ENCODE data around the gene MEPE.

The MEPE gene

GRCh38 chr4:87832669-87833068 is at the start of gene MEPE:
MEPE (plus strand) TSS chr4:87832969; CDS start chr4:87834715, 1,746 bp downstream.
- no peaks in the 10 kb centered on the region for H3K9me3 ChIP-seq (replicated peaks in 1 of 11)
- H3K9ac ChIP-seq, result no peak within 1 kb of the TSS
- peak within 1 kb of the TSS in 3 of 11 experiments; percentile 23 to 79 (median 58); a peak in 5 of 22 replicates for H3K4me2 ChIP-seq
- no peaks in the 10 kb centered on the region for H4K20me1 ChIP-seq
- H3K27ac ChIP-seq, result peak within 1 kb of the TSS in 2 of 11 experiments; percentile 84 to 88; a peak in 2 of 22 replicates
- peaks cover 0 to 71% (median 0%) of the 10 kb centered on the region in 10 experiments; a peak in 9 of 20 replicates for H3K4me1 ChIP-seq
- no peak for TF ChIP-seq Cebpa-rat (IDR thresholded peaks at IDR 0.05)
- H3K36me3 ChIP-seq, result no peaks in the 10 kb centered on the region
- H3K4me3 ChIP-seq, result no peak within 1 kb of the TSS
- H3K27me3 ChIP-seq, result no peaks in the 10 kb centered on the region

DNA sequence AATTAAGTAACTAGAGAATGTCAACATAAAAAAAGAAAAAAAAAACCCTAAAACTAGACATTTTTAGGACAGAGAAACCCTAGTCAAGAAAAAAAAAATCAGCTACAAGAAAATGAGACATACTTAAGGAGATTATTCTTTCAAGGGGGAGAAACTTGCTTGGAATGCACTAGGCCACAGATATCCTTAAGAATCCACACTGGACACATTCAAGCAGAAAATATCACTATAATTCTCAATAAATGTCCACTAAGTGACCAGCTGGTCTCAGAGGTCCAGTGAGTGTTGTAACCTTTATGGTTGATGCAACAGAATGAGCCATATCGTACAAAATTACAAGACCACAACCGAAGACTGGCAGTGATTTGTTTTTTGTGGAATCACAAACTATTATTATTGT is 49.0 kb upstream of the MEPE start:
- no peak overlapping the region for H3K4me3 ChIP-seq
- H3K4me1 ChIP-seq, result no peaks in the 10 kb centered on the region
- no peak overlapping the region for H3K27ac ChIP-seq
- TF ChIP-seq Cebpa-rat (IDR thresholded peaks at IDR 0.05), result no peak
- H4K20me1 ChIP-seq, result no peaks in the 10 kb centered on the region
- no peaks in the 10 kb centered on the region for H3K27me3 ChIP-seq
- no peak overlapping the region for H3K4me2 ChIP-seq
- H3K9me3 ChIP-seq (replicated peaks in 1 of 11), result no peaks in the 10 kb centered on the region
- no peak overlapping the region for H3K9ac ChIP-seq
- no peaks in the 10 kb centered on the region for H3K36me3 ChIP-seq

DNA sequence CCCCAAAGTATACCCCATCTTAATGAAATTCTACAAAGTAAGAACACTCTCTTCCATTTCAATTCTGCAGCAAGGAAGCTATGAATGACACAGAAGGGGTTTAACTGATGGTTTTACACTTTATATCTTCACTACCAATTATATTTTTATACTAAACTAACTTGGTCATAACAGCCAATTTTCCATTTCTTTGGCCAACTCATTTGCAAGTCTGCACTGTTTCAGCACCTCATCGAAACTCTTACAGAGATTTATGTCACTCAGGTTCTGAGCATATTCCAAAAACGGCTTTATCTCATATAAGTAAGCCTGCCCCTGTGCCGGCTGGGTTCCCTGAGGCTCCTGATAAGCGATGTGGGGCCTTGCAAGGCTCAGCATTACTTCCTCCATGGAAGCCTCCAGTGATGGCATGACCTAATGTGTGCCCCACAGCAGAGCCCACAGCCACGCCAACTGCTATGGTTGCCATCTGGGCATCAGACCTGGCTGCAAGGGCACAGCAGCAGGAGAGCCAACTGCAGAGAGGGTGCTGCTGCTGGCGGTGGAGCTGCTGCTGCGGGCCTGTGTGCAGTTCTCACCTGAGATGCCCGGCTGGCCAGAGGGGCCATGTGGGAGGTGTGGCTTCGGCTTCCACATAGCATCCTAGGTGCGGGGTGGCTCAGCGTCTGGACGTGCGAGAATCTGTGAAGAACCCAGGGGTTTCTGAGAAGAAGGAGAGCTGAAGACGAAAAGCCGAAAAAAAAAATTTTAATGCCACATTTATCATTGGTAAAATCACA is 46.8 kb upstream of the MEPE start:
- Histone ChIP-seq H3K4me3 (no peak overlapping the region), H3K4me1 (no peaks in the 10 kb centered on the region), H3K27ac (no peak overlapping the region), H3K9ac (no peak overlapping the region), H3K27me3 (no peaks in the 10 kb centered on the region), H3K4me2 (no peak overlapping the region), H3K9me3 (replicated peaks in 1 of 11) (no peaks in the 10 kb centered on the region), H3K36me3 (no peaks in the 10 kb centered on the region), H4K20me1 (no peaks in the 10 kb centered on the region)
- no peak for TF ChIP-seq Cebpa-rat (IDR thresholded peaks at IDR 0.05)

DNA sequence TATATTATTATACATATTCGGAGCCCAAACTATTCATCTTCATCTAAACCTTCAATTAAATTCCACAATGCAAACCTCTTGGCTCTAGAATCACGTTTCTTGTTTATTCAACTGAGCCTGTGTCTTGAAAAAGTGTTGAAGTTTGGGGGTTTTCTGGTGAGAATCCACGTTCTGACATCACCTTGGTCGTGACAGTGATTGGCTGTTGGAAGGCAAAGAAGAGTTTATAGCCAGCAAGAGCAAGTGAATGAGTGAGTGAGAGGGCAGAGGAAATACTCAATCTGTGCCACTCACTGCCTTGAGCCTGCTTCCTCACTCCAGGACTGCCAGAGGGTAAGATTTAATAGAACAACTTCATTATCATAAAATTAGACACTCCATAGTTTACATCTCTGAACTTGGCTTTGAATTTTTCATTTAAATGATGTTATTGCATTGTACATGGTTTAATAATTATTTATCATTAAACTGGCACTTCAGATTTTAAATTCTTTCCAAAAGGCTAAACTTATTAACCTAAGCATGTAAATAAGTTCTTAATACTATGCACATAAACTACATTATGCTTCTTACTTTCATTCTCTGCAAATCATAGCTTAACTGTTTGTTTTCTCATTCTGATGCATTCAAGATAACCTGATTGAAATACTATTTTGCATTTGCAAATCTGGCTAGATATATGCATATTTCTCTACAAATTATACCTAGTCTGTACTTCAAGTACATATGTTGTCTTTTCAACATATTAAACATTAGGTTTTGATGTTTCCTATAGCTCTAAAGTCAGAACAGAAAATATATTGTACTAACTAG is 33.3 kb upstream of the MEPE start, which contains the start of gene IBSP:
Gene IBSP (plus strand): TSS at position 254 of the 813 bp plus-strand sequence. CDS start 2,808 bp downstream, outside the sequence.
- no peak within 1 kb of the TSS for H3K4me3 ChIP-seq
- no peaks in the 10 kb centered on the region for H3K9me3 ChIP-seq (replicated peaks in 1 of 11)
- no peaks in the 10 kb centered on the region for H4K20me1 ChIP-seq
- no peak for TF ChIP-seq Cebpa-rat (IDR thresholded peaks at IDR 0.05)
- no peak within 1 kb of the TSS for H3K27ac ChIP-seq
- no peaks in the 10 kb centered on the region for H3K36me3 ChIP-seq
- H3K4me1 ChIP-seq, result peaks cover 0 to 15% (median 0%) of the 10 kb centered on the region in 10 experiments; a peak in 5 of 20 replicates
- no peak within 1 kb of the TSS for H3K4me2 ChIP-seq
- H3K9ac ChIP-seq, result no peak within 1 kb of the TSS
- H3K27me3 ChIP-seq, result no peaks in the 10 kb centered on the region

- H3K4me1 ChIP-seq, result peaks cover 0 to 46% (median 2%) of the 10 kb centered on the region in 10 experiments; a peak in 8 of 20 replicates
- H3K27me3 ChIP-seq, result no peaks in the 10 kb centered on the region
- H3K9ac ChIP-seq, result no peak overlapping the region
- no peak overlapping the region for H3K4me2 ChIP-seq
- TF ChIP-seq Cebpa-rat (IDR thresholded peaks at IDR 0.05), result no peak
- no peak overlapping the region for H3K4me3 ChIP-seq
- no peak overlapping the region for H3K27ac ChIP-seq
- H3K36me3 ChIP-seq, result no peaks in the 10 kb centered on the region
- H4K20me1 ChIP-seq, result no peaks in the 10 kb centered on the region
- peaks cover 0 to 13% (median 0%) of the 10 kb centered on the region in 11 experiments; a peak in 1 of 22 replicates for H3K9me3 ChIP-seq (replicated peaks in 1 of 11)
These were observed 29.9 kb upstream of the MEPE start for GRCh38 chr4:87802858-87803257.

DNA sequence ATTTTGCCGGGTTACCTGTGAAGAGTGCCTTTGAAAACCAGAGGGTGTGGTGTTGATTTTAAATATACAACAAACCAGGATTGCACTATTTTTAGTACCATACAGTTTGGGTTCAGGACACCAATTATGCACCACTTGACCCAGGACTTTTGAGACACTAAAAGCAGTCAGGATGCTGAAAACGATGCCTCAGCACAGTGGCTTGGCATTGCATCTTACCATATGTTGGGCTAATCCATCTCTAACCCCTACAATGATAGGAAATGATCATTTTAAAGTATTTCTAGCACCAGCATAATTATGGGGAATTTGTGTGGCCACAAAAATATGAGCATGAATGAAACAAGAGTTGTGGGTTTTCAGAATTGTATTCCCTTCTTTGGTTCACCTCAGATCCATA is 29.3 kb upstream of the MEPE start:
- no peak overlapping the region for H3K27ac ChIP-seq
- no peaks in the 10 kb centered on the region for H4K20me1 ChIP-seq
- no peak for TF ChIP-seq Cebpa-rat (IDR thresholded peaks at IDR 0.05)

GRCh38 chr4:87804871-87805270 is 27.9 kb upstream of the MEPE start:
- Histone ChIP-seq H3K27ac (no peak overlapping the region), H3K9me3 (replicated peaks in 1 of 11) (peaks cover 0 to 26% (median 0%) of the 10 kb centered on the region in 11 experiments; a peak in 4 of 22 replicates), H3K9ac (no peak overlapping the region), H4K20me1 (no peaks in the 10 kb centered on the region), H3K4me1 (peaks cover 0 to 51% (median 2%) of the 10 kb centered on the region in 10 experiments; a peak in 8 of 20 replicates), H3K4me3 (no peak overlapping the region), H3K27me3 (no peaks in the 10 kb centered on the region), H3K36me3 (no peaks in the 10 kb centered on the region), H3K4me2 (peak overlapping the region in 1 of 11 experiments; percentile 27; a peak in 3 of 22 replicates)
- no peak for TF ChIP-seq Cebpa-rat (IDR thresholded peaks at IDR 0.05)

More for the DNA sequence above, 29.3 kb upstream of the MEPE start:
- Histone ChIP-seq H3K4me1 (peaks cover 0 to 51% (median 2%) of the 10 kb centered on the region in 10 experiments; a peak in 8 of 20 replicates), H3K4me3 (no peak overlapping the region), H3K9me3 (replicated peaks in 1 of 11) (peaks cover 0 to 17% (median 0%) of the 10 kb centered on the region in 11 experiments; a peak in 2 of 22 replicates), H3K27me3 (no peaks in the 10 kb centered on the region), H3K4me2 (peak overlapping the region in 2 of 11 experiments; percentile 5 to 35; a peak in 2 of 22 replicates), H3K9ac (no peak overlapping the region), H3K36me3 (no peaks in the 10 kb centered on the region)

- Histone ChIP-seq H3K4me2 (peak overlapping the region in 6 of 11 experiments; percentile 1 to 59 (median 41); a peak in 8 of 22 replicates), H3K9me3 (replicated peaks in 1 of 11) (peaks cover 0 to 28% (median 0%) of the 10 kb centered on the region in 11 experiments; a peak in 4 of 22 replicates), H3K4me1 (peaks cover 0 to 51% (median 2%) of the 10 kb centered on the region in 10 experiments; a peak in 8 of 20 replicates), H4K20me1 (no peaks in the 10 kb centered on the region), H3K27me3 (no peaks in the 10 kb centered on the region), H3K36me3 (no peaks in the 10 kb centered on the region), H3K4me3 (no peak overlapping the region), H3K27ac (peak overlapping the region in 5 of 11 experiments; percentile 14 to 64 (median 49); a peak in 6 of 22 replicates), H3K9ac (peak overlapping the region in 1 of 11 experiments; percentile 5; a peak in 1 of 22 replicates)
- no peak for TF ChIP-seq Cebpa-rat (IDR thresholded peaks at IDR 0.05)
These were observed 26.8 kb upstream of the MEPE start for GRCh38 chr4:87805971-87806370.

Data from BLaER1 treated with 17β-estradiol and CSF1 and Interleukin-3, amounts not matched to agents 10 nM and 100 nM (cell line).